Astrocyte (in vitro differentiated cells and primary cell): ENCODE measurements around the gene LDB3. TPM values are rescaled to one million over a fixed set of nuclear protein-coding genes. Genes with fewer than 3 reads are reported as not detected.

Experiments used
- DNase-seq: peaks from one replicate; pipeline ENCODE4 v3.0.0-alpha.2; 2010; ENCODE audit warnings: low read depth
- FAIRE-seq: peaks from 2 replicates; lab custom pipeline; 2011; peaks lifted over from hg19 to GRCh38; lab: Jason Lieb, UNC
- H2AFZ ChIP-seq: 2 replicates; pipeline ENCODE4 v1.6.0; 2012; ENCODE audit warnings: low read depth, low read length, inconsistent platforms
- H3K27ac ChIP-seq: 2 replicates; pipeline ENCODE4 v1.5.1; 2011; ENCODE audit warnings: low read depth, low read length, inconsistent platforms
- H3K27me3 ChIP-seq: 2 replicates; pipeline ENCODE4 v1.6.0; 2011; ENCODE audit warnings: low read length, inconsistent platforms; ENCODE audit not compliant: insufficient read depth
- H3K36me3 ChIP-seq: 2 replicates; pipeline ENCODE4 v1.5.1; 2011; ENCODE audit warnings: low read length, inconsistent platforms; ENCODE audit not compliant: insufficient read depth
- H3K4me1 ChIP-seq: 2 replicates; pipeline ENCODE4 v1.5.1; 2011; ENCODE audit warnings: low read length, inconsistent platforms; ENCODE audit not compliant: insufficient read depth
- H3K4me2 ChIP-seq: 2 replicates; pipeline ENCODE4 v1.6.0; 2012; ENCODE audit warnings: low read length, inconsistent platforms
- H3K4me3 ChIP-seq: 2 replicates; pipeline ENCODE4 v1.5.1; 2011; ENCODE audit warnings: low read depth, mild to moderate bottlenecking, low read length, inconsistent platforms; ENCODE audit not compliant: insufficient read depth
- H3K79me2 ChIP-seq: 2 replicates; pipeline ENCODE4 v1.6.0; 2012; ENCODE audit warnings: mild to moderate bottlenecking, low read length, inconsistent platforms; ENCODE audit not compliant: insufficient read depth
- H3K9ac ChIP-seq: 2 replicates; pipeline ENCODE4 v1.6.0; 2012; ENCODE audit warnings: mild to moderate bottlenecking, low read length, inconsistent platforms
- H3K9me3 ChIP-seq: 2 replicates; pipeline ENCODE4 v1.5.1; 2012; ENCODE audit warnings: low read depth, mild to moderate bottlenecking, low read length, inconsistent platforms; ENCODE audit not compliant: insufficient read depth
- H4K20me1 ChIP-seq: 2 replicates; pipeline ENCODE4 v1.6.0; 2012; ENCODE audit warnings: low read length, inconsistent platforms; ENCODE audit not compliant: insufficient read depth
- H3K27ac Mint-ChIP-seq: one replicate; pipeline ENCODE4 v1.8.0; 2021; ENCODE audit warnings: mild to moderate bottlenecking, mixed read lengths; ENCODE audit not compliant: unreplicated experiment
- H3K27me3 Mint-ChIP-seq: one replicate; pipeline ENCODE4 v1.8.0; 2021; ENCODE audit warnings: low read depth, mixed read lengths; ENCODE audit not compliant: unreplicated experiment
- H3K36me3 Mint-ChIP-seq: one replicate; pipeline ENCODE4 v1.8.0; 2021; ENCODE audit warnings: low read depth, mixed read lengths; ENCODE audit not compliant: unreplicated experiment
- H3K4me1 Mint-ChIP-seq: one replicate; pipeline ENCODE4 v1.8.0; 2021; ENCODE audit warnings: low read depth, mixed read lengths; ENCODE audit not compliant: unreplicated experiment
- H3K4me3 Mint-ChIP-seq: one replicate; pipeline ENCODE4 v1.8.0; 2021; ENCODE audit warnings: mild to moderate bottlenecking, moderate library complexity, mixed read lengths; ENCODE audit not compliant: unreplicated experiment
- H3K9me3 Mint-ChIP-seq: one replicate; pipeline ENCODE4 v1.8.0; 2021; ENCODE audit warnings: mild to moderate bottlenecking, mixed read lengths; ENCODE audit not compliant: unreplicated experiment
- CTCF ChIP-seq: IDR thresholded peaks from 2 replicates; pipeline ENCODE4 v1.5.1; 2011; ENCODE audit warnings: low read depth, mild to moderate bottlenecking, inconsistent platforms, low read length, moderate library complexity; ENCODE audit not compliant: insufficient read depth
- EZH2 ChIP-seq: IDR thresholded peaks from 2 replicates; pipeline ENCODE4 v1.6.1; 2012; ENCODE audit warnings: mild to moderate bottlenecking, low read length, inconsistent platforms; ENCODE audit not compliant: insufficient read depth
- total RNA-seq: library from RNA; stranded (reverse); gene quantifications from 2 replicates; pipeline ENCODE4 v1.2.1, GENCODE V29; 2021

Gene LDB3
- total RNA-seq, 1 donor from 2014 or later, result 3.5 TPM

- Histone ChIP-seq H3K27ac (no peak overlapping the region), H4K20me1 (peaks cover 95% of the 10 kb centered on the region), H3K36me3 (no peaks in the 10 kb centered on the region), H3K27me3 (no peaks in the 10 kb centered on the region), H3K4me2 (no peak overlapping the region), H2AFZ (no peak overlapping the region), H3K79me2 (peaks cover 91% of the 10 kb centered on the region), H3K9me3 (no peaks in the 10 kb centered on the region), H3K4me3 (no peak overlapping the region), H3K4me1 (peaks cover 9% of the 10 kb centered on the region), H3K9ac (no peak overlapping the region)
- H3K4me1 Mint-ChIP-seq, result peaks cover 16% of the 10 kb centered on the region
- H3K27ac Mint-ChIP-seq, result no peak overlapping the region
- no peak for FAIRE-seq
- H3K36me3 Mint-ChIP-seq, result peaks cover 3% of the 10 kb centered on the region
- H3K9me3 Mint-ChIP-seq, result no peaks in the 10 kb centered on the region
- DNase-seq, result peak; percentile 65
- no peak overlapping the region for H3K4me3 Mint-ChIP-seq
- no peaks in the 10 kb centered on the region for H3K27me3 Mint-ChIP-seq
- no peak for TF ChIP-seq EZH2
- no peak for TF ChIP-seq CTCF
Observed at GRCh38 chr10:86779220-86780017, 111.1 kb downstream of the LDB3 start.

GRCh38 chr10:86782701-86783418, 114.5 kb downstream of the LDB3 start:
- H3K9me3 ChIP-seq, result no peaks in the 10 kb centered on the region
- no peak overlapping the region for H3K4me2 ChIP-seq
- FAIRE-seq, result no peak
- Mint-ChIP-seq H3K4me3 (no peak overlapping the region), H3K4me1 (peaks cover 11% of the 10 kb centered on the region), H3K36me3 (peaks cover 3% of the 10 kb centered on the region), H3K27me3 (no peaks in the 10 kb centered on the region), H3K27ac (no peak overlapping the region), H3K9me3 (no peaks in the 10 kb centered on the region)
- peaks cover 10% of the 10 kb centered on the region for H3K4me1 ChIP-seq
- no peak overlapping the region for H3K9ac ChIP-seq
- no peak overlapping the region for H2AFZ ChIP-seq
- no peak for DNase-seq
- no peaks in the 10 kb centered on the region for H3K27me3 ChIP-seq
- peaks cover 94% of the 10 kb centered on the region for H3K79me2 ChIP-seq
- no peaks in the 10 kb centered on the region for H3K36me3 ChIP-seq
- peaks cover 90% of the 10 kb centered on the region for H4K20me1 ChIP-seq
- H3K4me3 ChIP-seq, result no peak overlapping the region
- no peak overlapping the region for H3K27ac ChIP-seq
- no peak for TF ChIP-seq CTCF
- no peak for TF ChIP-seq EZH2

GRCh38 chr10:86785037-86785436, 116.7 kb downstream of the LDB3 start:
- Mint-ChIP-seq H3K36me3 (peaks cover 6% of the 10 kb centered on the region), H3K27ac (peak overlapping the region; percentile 34), H3K4me1 (peaks cover 9% of the 10 kb centered on the region), H3K4me3 (no peak overlapping the region), H3K9me3 (no peaks in the 10 kb centered on the region), H3K27me3 (no peaks in the 10 kb centered on the region)
- Histone ChIP-seq H2AFZ (no peak overlapping the region), H3K36me3 (no peaks in the 10 kb centered on the region), H3K9ac (no peak overlapping the region), H3K4me2 (no peak overlapping the region), H3K79me2 (peaks cover 89% of the 10 kb centered on the region), H4K20me1 (peaks cover 70% of the 10 kb centered on the region), H3K9me3 (no peaks in the 10 kb centered on the region), H3K4me1 (peaks cover 10% of the 10 kb centered on the region), H3K27me3 (no peaks in the 10 kb centered on the region), H3K4me3 (no peak overlapping the region), H3K27ac (no peak overlapping the region)
- FAIRE-seq (no peak), DNase-seq (no peak)
- TF ChIP-seq CTCF (no peak), EZH2 (no peak)
